Calu3 (cell line): ENCODE results near the gene CYGB. TPM values are rescaled to one million over a fixed set of nuclear protein-coding genes. Genes with fewer than 3 reads are reported as not detected.

Source experiments
- BruUV-seq: library from RNA; stranded (reverse); fragments of 400-500 nt; replicated peaks from 2 replicates; lab custom pipeline; 2021; lab: Mats Ljungman, UMichigan
- CTCF ChIA-PET: fragments of 300-600 bp; sonication (Branson Sonifier 250); formaldehyde crosslinking; loops from one replicate; lab custom pipeline; 2022; ENCODE audit warnings: antibody characterized with exemption; lab: Charles Lee
- DNase-seq: peaks from one replicate; pipeline ENCODE4 v3.0.0; 2022
- H3K27ac Mint-ChIP-seq: one replicate; pipeline ENCODE4 v1.8.0; 2022; ENCODE audit warnings: mixed read lengths; ENCODE audit not compliant: unreplicated experiment
- H3K27me3 Mint-ChIP-seq: one replicate; pipeline ENCODE4 v1.8.0; 2022; ENCODE audit warnings: mixed read lengths; ENCODE audit not compliant: unreplicated experiment
- H3K36me3 Mint-ChIP-seq: one replicate; pipeline ENCODE4 v1.8.0; 2022; ENCODE audit warnings: mild to moderate bottlenecking, moderate library complexity, mixed read lengths; ENCODE audit not compliant: insufficient read depth, unreplicated experiment
- H3K4me1 Mint-ChIP-seq: one replicate; pipeline ENCODE4 v1.8.0; 2022; ENCODE audit warnings: mild to moderate bottlenecking, low read depth, mixed read lengths; ENCODE audit not compliant: unreplicated experiment
- H3K4me3 Mint-ChIP-seq: one replicate; pipeline ENCODE4 v1.8.0; 2022; ENCODE audit warnings: mild to moderate bottlenecking, low read depth, moderate library complexity, mixed read lengths; ENCODE audit not compliant: unreplicated experiment
- H3K9me3 Mint-ChIP-seq: one replicate; pipeline ENCODE4 v1.8.0; 2022; ENCODE audit warnings: low read depth, mixed read lengths; ENCODE audit not compliant: unreplicated experiment
- CTCF ChIP-seq: fragments of 200-600 bp; IDR thresholded peaks from one replicate; pipeline ENCODE4 v1.8.0; 2022; ENCODE audit warnings: antibody characterized with exemption; ENCODE audit not compliant: unreplicated experiment
- intact Hi-C: fragments of 100-400 bp; cut with micrococcal nuclease; formaldehyde crosslinking; loops from one replicate; pipeline ENCODE4 v1.10.0; 2022; ENCODE audit not compliant: unreplicated experiment
- total RNA-seq: library from RNA; stranded (reverse); gene quantifications from 2 replicates; pipeline ENCODE4 v1.2.3, GENCODE V29; 2022

The CYGB gene
- total RNA-seq, 1 experiment from 2014 or later = not detected

GRCh38 chr17:76544546-76545365 lies 7.2 kb upstream of the CYGB start:
- no TSS peak for BruUV-seq
- intact Hi-C loops = no loop called here
- Mint-ChIP-seq H3K27ac (no peak overlapping the region), H3K4me1 (no peaks in the 10 kb centered on the region), H3K27me3 (peaks cover 40% of the 10 kb centered on the region), H3K4me3 (no peak overlapping the region), H3K9me3 (no peaks in the 10 kb centered on the region), H3K36me3 (no peaks in the 10 kb centered on the region)
- no peak for DNase-seq
- CTCF ChIA-PET = no interaction called here
- TF ChIP-seq CTCF = no peak

GRCh38 chr17:76543826-76544545 lies 6.5 kb upstream of the CYGB start:
- Mint-ChIP-seq H3K4me1 (no peaks in the 10 kb centered on the region), H3K27ac (no peak overlapping the region), H3K9me3 (no peaks in the 10 kb centered on the region), H3K36me3 (no peaks in the 10 kb centered on the region), H3K4me3 (no peak overlapping the region), H3K27me3 (peaks cover 47% of the 10 kb centered on the region)
- intact Hi-C loops = no loop called here
- BruUV-seq = no TSS peak
- CTCF ChIA-PET = interaction anchor here (0.7 kb wide), 1 partner anchor 94 kb away, joined by 3 read pairs; no protein-coding TSS in a partner anchor
- TF ChIP-seq CTCF = no peak
- DNase-seq = no peak

- DNase-seq = no peak
- Mint-ChIP-seq H3K36me3 (no peaks in the 10 kb centered on the region), H3K4me3 (no peak overlapping the region), H3K4me1 (no peaks in the 10 kb centered on the region), H3K27me3 (peaks cover 53% of the 10 kb centered on the region), H3K9me3 (no peaks in the 10 kb centered on the region), H3K27ac (no peak overlapping the region)
- CTCF ChIA-PET = interaction anchor here (0.7 kb wide), 1 partner anchor 93 kb away, joined by 3 read pairs; no protein-coding TSS in a partner anchor
- intact Hi-C loops = no loop called here
- BruUV-seq = no TSS peak
- TF ChIP-seq CTCF = no peak
Measured at GRCh38 chr17:76543482-76543825, 5.9 kb upstream of the CYGB start.

GRCh38 chr17:76542984-76543383 lies 5.5 kb upstream of the CYGB start:
- BruUV-seq = no TSS peak
- no peaks in the 10 kb centered on the region for H3K36me3 Mint-ChIP-seq
- H3K4me1 Mint-ChIP-seq = no peaks in the 10 kb centered on the region
- H3K27ac Mint-ChIP-seq = no peak overlapping the region
- intact Hi-C loops = no loop called here
- H3K9me3 Mint-ChIP-seq = no peaks in the 10 kb centered on the region
- peaks cover 56% of the 10 kb centered on the region for H3K27me3 Mint-ChIP-seq
- H3K4me3 Mint-ChIP-seq = no peak overlapping the region
- CTCF ChIA-PET = no interaction called here
- no peak for TF ChIP-seq CTCF
- DNase-seq = no peak
